Measurements from ENCODE around the gene HMCN2. TPM values are rescaled to one million over a fixed set of nuclear protein-coding genes. Genes with fewer than 3 reads are reported as not detected.
"Not testable (repeated sequence)": the region's sequence is repeated elsewhere in the genome, so short reads cannot be mapped to it uniquely, and the experiment has no call there.

Gene HMCN2
- total RNA-seq, 1 donor from 2014 or later, result 9.3 TPM

- no peak for TF ChIP-seq CTCF (IDR thresholded peaks at IDR 0.05; ENCODE audit: partially characterized antibody, unreplicated experiment)
- no peak for DNase-seq
- Mint-ChIP-seq H3K27me3 (ENCODE audit: unreplicated experiment) (peaks cover 10% of the 10 kb centered on the region), H3K4me1 (ENCODE audit: low read depth, unreplicated experiment) (peaks cover 9% of the 10 kb centered on the region), H3K36me3 (ENCODE audit: unreplicated experiment) (no peaks in the 10 kb centered on the region), H3K9me3 (ENCODE audit: unreplicated experiment) (peaks cover 4% of the 10 kb centered on the region), H3K27ac (ENCODE audit: unreplicated experiment) (no peak overlapping the region), H3K4me3 (ENCODE audit: unreplicated experiment) (no peak overlapping the region)
These were observed 74.5 kb downstream of the HMCN2 start for GRCh38 chr9:130340011-130340410.

- not testable (repeated sequence) for H3K27ac Mint-ChIP-seq (ENCODE audit: unreplicated experiment); H3K27me3 Mint-ChIP-seq (ENCODE audit: unreplicated experiment); H3K9me3 Mint-ChIP-seq (ENCODE audit: unreplicated experiment); H3K36me3 Mint-ChIP-seq (ENCODE audit: unreplicated experiment); H3K4me3 Mint-ChIP-seq (ENCODE audit: unreplicated experiment); DNase-seq; H3K4me1 Mint-ChIP-seq (ENCODE audit: low read depth, unreplicated experiment)
These were observed 75.0 kb downstream of the HMCN2 start for GRCh38 chr9:130340557-130340956.

GRCh38 chr9:130341128-130341527 lies 75.6 kb downstream of the HMCN2 start:
- H3K4me3 Mint-ChIP-seq (ENCODE audit: unreplicated experiment), result no peak overlapping the region
- H3K4me1 Mint-ChIP-seq (ENCODE audit: low read depth, unreplicated experiment), result no peaks in the 10 kb centered on the region
- H3K27ac Mint-ChIP-seq (ENCODE audit: unreplicated experiment), result no peak overlapping the region
- H3K27me3 Mint-ChIP-seq (ENCODE audit: unreplicated experiment), result peaks cover 2% of the 10 kb centered on the region
- no peaks in the 10 kb centered on the region for H3K36me3 Mint-ChIP-seq (ENCODE audit: unreplicated experiment)
- no peak for DNase-seq
- TF ChIP-seq CTCF (IDR thresholded peaks at IDR 0.05; ENCODE audit: partially characterized antibody, unreplicated experiment), result no peak
- peaks cover 2% of the 10 kb centered on the region for H3K9me3 Mint-ChIP-seq (ENCODE audit: unreplicated experiment)

- DNase-seq, result no peak
- no peaks in the 10 kb centered on the region for H3K36me3 Mint-ChIP-seq (ENCODE audit: unreplicated experiment)
- no peak overlapping the region for H3K27ac Mint-ChIP-seq (ENCODE audit: unreplicated experiment)
These were observed 76.5 kb downstream of the HMCN2 start for GRCh38 chr9:130341839-130342713.

GRCh38 chr9:130342714-130343085 lies 77.1 kb downstream of the HMCN2 start:
- DNase-seq, result no peak
- Mint-ChIP-seq H3K4me1 (ENCODE audit: low read depth, unreplicated experiment) (peaks cover 2% of the 10 kb centered on the region), H3K9me3 (ENCODE audit: unreplicated experiment) (peaks cover 4% of the 10 kb centered on the region), H3K4me3 (ENCODE audit: unreplicated experiment) (no peak overlapping the region), H3K36me3 (ENCODE audit: unreplicated experiment) (no peaks in the 10 kb centered on the region), H3K27me3 (ENCODE audit: unreplicated experiment) (no peaks in the 10 kb centered on the region), H3K27ac (ENCODE audit: unreplicated experiment) (no peak overlapping the region)
- TF ChIP-seq CTCF (IDR thresholded peaks at IDR 0.05; ENCODE audit: partially characterized antibody, unreplicated experiment), result no peak

More at GRCh38 chr9:130341839-130342713, 76.5 kb downstream of the HMCN2 start:
- Mint-ChIP-seq H3K4me3 (ENCODE audit: unreplicated experiment) (no peak overlapping the region), H3K4me1 (ENCODE audit: low read depth, unreplicated experiment) (peaks cover 2% of the 10 kb centered on the region), H3K27me3 (ENCODE audit: unreplicated experiment) (peaks cover under 1% of the 10 kb centered on the region), H3K9me3 (ENCODE audit: unreplicated experiment) (peaks cover 4% of the 10 kb centered on the region)
- no peak for TF ChIP-seq CTCF (IDR thresholded peaks at IDR 0.05; ENCODE audit: partially characterized antibody, unreplicated experiment)

Measured in glutamatergic neuron (in vitro differentiated cells).